DND-41 (cell line): ENCODE results near the gene DCAF8.

ENCODE experiments used
- EZH2 ChIP-seq: IDR thresholded peaks from 3 replicates; pipeline ENCODE4 v1.6.1; 2012; ENCODE audit warnings: borderline replicate concordance, low read depth, mild to moderate bottlenecking, moderate library complexity, low read length, inconsistent platforms; ENCODE audit not compliant: severe bottlenecking
- TF ChIP-seq, protein P1 (sequence below): IDR thresholded peaks from 2 replicates; pipeline ENCODE4 v1.5.1; 2012; ENCODE audit warnings: borderline replicate concordance, low read length, moderate library complexity, mild to moderate bottlenecking; ENCODE audit not compliant: poor library complexity, severe bottlenecking; ENCODE audit errors: extremely low read depth

DNA sequence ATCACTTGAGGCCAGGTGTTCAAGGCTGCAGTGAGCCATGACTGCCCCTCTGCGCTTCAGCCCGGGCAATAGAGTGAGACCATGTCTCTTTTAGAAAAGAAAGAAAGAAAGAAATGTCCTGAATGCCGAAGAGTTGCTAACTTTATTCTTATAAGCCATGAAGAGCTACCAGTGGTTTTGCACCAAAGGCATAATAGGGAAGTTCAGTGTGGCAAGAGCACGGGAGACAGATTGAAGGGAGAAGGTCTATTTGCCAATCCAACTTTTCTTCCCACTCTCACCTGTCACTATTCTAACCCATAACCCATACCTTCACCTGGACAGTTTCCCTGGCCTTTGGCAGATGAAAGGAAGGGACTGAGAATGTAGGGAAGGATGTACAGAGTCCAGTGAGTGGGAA is 61.6 kb downstream of the DCAF8 start:
- TF ChIP-seq, protein P1, sequence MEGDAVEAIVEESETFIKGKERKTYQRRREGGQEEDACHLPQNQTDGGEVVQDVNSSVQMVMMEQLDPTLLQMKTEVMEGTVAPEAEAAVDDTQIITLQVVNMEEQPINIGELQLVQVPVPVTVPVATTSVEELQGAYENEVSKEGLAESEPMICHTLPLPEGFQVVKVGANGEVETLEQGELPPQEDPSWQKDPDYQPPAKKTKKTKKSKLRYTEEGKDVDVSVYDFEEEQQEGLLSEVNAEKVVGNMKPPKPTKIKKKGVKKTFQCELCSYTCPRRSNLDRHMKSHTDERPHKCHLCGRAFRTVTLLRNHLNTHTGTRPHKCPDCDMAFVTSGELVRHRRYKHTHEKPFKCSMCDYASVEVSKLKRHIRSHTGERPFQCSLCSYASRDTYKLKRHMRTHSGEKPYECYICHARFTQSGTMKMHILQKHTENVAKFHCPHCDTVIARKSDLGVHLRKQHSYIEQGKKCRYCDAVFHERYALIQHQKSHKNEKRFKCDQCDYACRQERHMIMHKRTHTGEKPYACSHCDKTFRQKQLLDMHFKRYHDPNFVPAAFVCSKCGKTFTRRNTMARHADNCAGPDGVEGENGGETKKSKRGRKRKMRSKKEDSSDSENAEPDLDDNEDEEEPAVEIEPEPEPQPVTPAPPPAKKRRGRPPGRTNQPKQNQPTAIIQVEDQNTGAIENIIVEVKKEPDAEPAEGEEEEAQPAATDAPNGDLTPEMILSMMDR = no peak
- TF ChIP-seq EZH2 = no peak
